OCI-LY1 (cell line): ENCODE results near the gene RBBP7.

Source experiments
- EZH2 ChIP-seq: fragments of 200-600 bp; sonication (generic), shearing (Covaris generic); IDR thresholded peaks from 2 replicates; pipeline ENCODE4 v1.8.0; 2017; ENCODE audit warnings: borderline replicate concordance, mixed run types, mild to moderate bottlenecking, antibody characterized with exemption, low read length, moderate library complexity, mixed read lengths
- TF ChIP-seq, protein P1 (sequence below): fragments of 200-600 bp; sonication (generic), shearing (Covaris generic); IDR thresholded peaks from 2 replicates; pipeline ENCODE4 v1.5.1; 2017; ENCODE audit warnings: mild to moderate bottlenecking, antibody characterized with exemption, low read length, moderate library complexity, mixed read lengths

DNA sequence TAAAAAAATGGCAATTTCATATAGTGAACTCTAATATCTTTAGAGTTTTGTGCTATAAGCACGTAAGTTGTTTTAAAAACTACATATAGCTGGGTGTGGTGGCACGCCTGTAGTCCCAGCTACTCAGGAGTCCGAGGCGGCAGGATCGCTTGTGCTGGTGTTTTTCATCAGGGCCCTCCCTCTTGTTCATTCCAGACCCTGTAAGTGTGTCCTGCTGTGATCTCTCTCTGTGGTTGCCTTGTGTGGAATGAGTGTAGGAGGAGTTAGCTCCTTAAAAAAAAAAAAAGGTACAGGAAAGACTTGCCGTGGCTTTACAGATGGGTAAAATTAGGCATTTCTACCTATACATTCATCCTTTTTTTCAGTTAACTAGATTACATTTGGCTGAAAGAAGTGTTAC lies 35.4 kb downstream of the RBBP7 start:
- TF ChIP-seq, protein P1, sequence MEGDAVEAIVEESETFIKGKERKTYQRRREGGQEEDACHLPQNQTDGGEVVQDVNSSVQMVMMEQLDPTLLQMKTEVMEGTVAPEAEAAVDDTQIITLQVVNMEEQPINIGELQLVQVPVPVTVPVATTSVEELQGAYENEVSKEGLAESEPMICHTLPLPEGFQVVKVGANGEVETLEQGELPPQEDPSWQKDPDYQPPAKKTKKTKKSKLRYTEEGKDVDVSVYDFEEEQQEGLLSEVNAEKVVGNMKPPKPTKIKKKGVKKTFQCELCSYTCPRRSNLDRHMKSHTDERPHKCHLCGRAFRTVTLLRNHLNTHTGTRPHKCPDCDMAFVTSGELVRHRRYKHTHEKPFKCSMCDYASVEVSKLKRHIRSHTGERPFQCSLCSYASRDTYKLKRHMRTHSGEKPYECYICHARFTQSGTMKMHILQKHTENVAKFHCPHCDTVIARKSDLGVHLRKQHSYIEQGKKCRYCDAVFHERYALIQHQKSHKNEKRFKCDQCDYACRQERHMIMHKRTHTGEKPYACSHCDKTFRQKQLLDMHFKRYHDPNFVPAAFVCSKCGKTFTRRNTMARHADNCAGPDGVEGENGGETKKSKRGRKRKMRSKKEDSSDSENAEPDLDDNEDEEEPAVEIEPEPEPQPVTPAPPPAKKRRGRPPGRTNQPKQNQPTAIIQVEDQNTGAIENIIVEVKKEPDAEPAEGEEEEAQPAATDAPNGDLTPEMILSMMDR = no peak
- TF ChIP-seq EZH2 = no peak
